Cardiac muscle cell (in vitro differentiated cells and primary cell): ENCODE measurements around the gene MAGT1. TPM values are rescaled to one million over a fixed set of nuclear protein-coding genes. Genes with fewer than 3 reads are reported as not detected.
A peak's percentile ranks its signal among the peaks of the same experiment; 100 is the strongest.

ENCODE experiments used
- DNase-seq, 2 donors: peaks; one replicate each; pipeline versions ENCODE4 v3.0.0 to v3.0.0-alpha.2; 2010 to 2017; ENCODE audit warnings: low read depth in 1 of 2, low spot score in 1 of 2
- H3K27ac ChIP-seq: fragments of 200-600 bp; sonication (generic); 2 replicates; pipeline ENCODE4 v1.5.1; 2016
- H3K27me3 ChIP-seq: fragments of 200-600 bp; sonication (generic); 2 replicates; pipeline ENCODE4 v1.6.0; 2016; ENCODE audit warnings: control low read depth
- H3K36me3 ChIP-seq: fragments of 200-600 bp; sonication (generic); 2 replicates; pipeline ENCODE4 v1.5.1; 2016; ENCODE audit warnings: control low read depth
- H3K4me1 ChIP-seq: fragments of 200-600 bp; sonication (generic); 2 replicates; pipeline ENCODE4 v1.8.1; 2017; ENCODE audit warnings: low read depth, mild to moderate bottlenecking, mixed run types
- H3K4me3 ChIP-seq: fragments of 200-600 bp; sonication (generic); 2 replicates; pipeline ENCODE4 v1.5.1; 2016; ENCODE audit warnings: mild to moderate bottlenecking
- H3K9me3 ChIP-seq: fragments of 200-600 bp; sonication (generic); 2 replicates; pipeline ENCODE4 v1.5.1; 2017; ENCODE audit warnings: low read depth, mild to moderate bottlenecking, control low read depth
- polyA plus RNA-seq: library from polyadenylated mRNA; unstranded; fragments of >200 nt; fragmentation: Nextera tagmentation; extraction: Ambion mirVana; gene quantifications from 2 replicates; pipeline ENCODE4 v1.2.1, GENCODE V29; 2016
- total RNA-seq: library from RNA; depleted of rRNA; stranded (reverse); fragments of >200 nt; gene quantifications from 2 replicates; pipeline ENCODE4 v1.2.3, GENCODE V29; 2016
- TF ChIP-seq, protein P1 (sequence below): IDR thresholded peaks from 2 replicates; pipeline ENCODE4 v1.5.1; 2012; ENCODE audit warnings: low read depth, mild to moderate bottlenecking, low read length

Gene MAGT1
- total and polyA plus RNA-seq, 2 experiments from 2014 or later = 39.1 to 53.6 TPM

DNA sequence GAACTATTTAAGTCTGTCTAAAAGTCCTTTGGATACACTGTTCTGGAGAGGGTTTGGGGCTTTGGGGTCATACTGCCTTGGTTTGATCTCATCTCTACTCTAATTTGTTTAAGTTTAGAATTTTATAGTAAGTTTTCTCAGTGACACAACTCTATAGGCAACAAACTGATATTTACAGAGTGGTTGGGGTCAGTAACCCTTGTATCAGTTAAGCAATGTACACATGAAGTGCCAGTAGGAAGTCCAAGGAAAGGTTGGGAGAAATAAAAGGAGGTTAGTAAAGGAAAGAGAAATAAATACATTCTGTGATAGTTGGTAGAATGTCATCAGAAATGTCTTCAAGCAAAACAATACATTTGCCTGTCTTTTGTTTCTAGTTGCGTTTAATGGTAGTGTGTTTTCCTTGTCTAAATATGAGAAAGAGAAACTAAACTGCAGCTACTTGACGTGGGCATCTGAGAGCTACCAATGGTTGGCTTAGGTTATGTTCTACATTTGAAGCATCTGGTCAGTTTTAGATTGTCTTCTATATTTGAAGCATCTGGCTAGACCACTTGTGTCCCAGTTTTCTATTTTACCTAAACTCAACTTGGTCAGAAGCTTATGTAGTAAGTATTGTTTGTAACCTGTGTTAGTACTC, 22.2 kb upstream of the MAGT1 start:
- Histone ChIP-seq H3K4me3 (no peak overlapping the region), H3K27me3 (no peaks in the 10 kb centered on the region), H3K27ac (no peak overlapping the region), H3K36me3 (no peaks in the 10 kb centered on the region), H3K4me1 (no peaks in the 10 kb centered on the region), H3K9me3 (no peaks in the 10 kb centered on the region)
- DNase-seq = no peak
- TF ChIP-seq, protein P1, sequence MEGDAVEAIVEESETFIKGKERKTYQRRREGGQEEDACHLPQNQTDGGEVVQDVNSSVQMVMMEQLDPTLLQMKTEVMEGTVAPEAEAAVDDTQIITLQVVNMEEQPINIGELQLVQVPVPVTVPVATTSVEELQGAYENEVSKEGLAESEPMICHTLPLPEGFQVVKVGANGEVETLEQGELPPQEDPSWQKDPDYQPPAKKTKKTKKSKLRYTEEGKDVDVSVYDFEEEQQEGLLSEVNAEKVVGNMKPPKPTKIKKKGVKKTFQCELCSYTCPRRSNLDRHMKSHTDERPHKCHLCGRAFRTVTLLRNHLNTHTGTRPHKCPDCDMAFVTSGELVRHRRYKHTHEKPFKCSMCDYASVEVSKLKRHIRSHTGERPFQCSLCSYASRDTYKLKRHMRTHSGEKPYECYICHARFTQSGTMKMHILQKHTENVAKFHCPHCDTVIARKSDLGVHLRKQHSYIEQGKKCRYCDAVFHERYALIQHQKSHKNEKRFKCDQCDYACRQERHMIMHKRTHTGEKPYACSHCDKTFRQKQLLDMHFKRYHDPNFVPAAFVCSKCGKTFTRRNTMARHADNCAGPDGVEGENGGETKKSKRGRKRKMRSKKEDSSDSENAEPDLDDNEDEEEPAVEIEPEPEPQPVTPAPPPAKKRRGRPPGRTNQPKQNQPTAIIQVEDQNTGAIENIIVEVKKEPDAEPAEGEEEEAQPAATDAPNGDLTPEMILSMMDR = no peak

DNA sequence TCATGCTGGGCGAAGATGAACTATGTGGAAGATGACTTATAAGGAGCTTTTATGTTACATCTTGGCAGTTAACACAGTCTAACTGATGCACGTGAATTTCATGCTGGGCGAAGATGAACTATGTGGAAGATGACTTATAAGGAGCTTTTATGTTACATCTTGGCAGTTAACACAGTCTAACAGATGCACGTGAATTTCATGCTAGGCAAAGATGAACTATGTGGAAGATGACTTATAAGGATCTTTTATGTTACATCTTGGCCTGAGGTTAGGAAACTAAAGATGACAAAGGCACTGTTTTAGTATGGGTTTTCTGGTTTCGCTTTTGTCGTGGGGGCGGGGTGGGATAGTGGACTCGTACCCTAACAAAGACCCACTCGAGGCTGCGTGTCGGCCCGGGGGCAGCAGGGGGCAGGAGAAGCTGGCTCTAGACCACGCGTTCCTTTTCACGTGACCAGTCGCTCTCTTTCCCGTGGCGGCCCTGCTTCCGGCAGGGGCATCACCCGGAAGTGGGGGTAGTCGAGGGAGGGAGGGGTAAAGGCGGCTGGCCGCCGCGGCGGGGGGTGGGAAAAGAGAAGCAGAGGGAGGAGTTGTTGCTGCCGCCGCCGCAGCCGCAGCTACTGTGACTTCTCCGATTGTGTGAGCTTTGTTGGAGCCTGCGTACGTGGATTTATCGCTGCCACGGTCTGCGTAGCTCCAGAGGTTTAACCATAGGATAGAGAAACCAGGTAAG, 15.0 kb upstream of the MAGT1 start, which contains the start of gene ATP7A:
Gene ATP7A (plus strand): TSS at position 586 of the 733 bp plus-strand sequence. CDS start 60,949 bp downstream, outside the sequence.
- peak within 1 kb of the TSS; percentile 56 for H3K27ac ChIP-seq
- H3K27me3 ChIP-seq = no peaks in the 10 kb centered on the region
- H3K9me3 ChIP-seq = no peaks in the 10 kb centered on the region
- no peaks in the 10 kb centered on the region for H3K4me1 ChIP-seq
- peak within 1 kb of the TSS; percentile 29 for H3K4me3 ChIP-seq
- TF ChIP-seq, protein P1 = peak; percentile 59
- peak; percentile 83 to 94 for DNase-seq
- no peaks in the 10 kb centered on the region for H3K36me3 ChIP-seq

DNA sequence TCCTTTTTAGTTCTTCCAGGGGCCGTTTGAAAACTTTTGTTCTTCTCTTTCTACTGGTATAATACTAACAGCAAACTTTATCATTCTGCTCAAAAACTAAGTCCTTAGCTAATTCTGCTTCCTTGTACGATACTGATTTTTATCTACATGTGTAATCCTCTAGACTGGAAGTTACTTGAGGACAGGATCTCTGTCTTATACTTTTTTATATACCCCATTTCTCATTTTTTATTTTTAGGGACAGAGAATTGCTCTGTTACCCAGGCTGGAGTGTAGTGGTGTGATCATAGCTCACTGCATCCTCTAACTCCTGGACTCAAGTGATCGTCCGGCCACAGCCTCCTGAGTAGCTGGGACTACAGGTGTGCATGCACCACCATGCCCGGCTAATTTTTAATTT, 6.3 kb upstream of the MAGT1 start:
- no peaks in the 10 kb centered on the region for H3K27me3 ChIP-seq
- H3K27ac ChIP-seq = no peak overlapping the region
- no peak for DNase-seq
- H3K4me3 ChIP-seq = peak overlapping the region; percentile 58
- H3K9me3 ChIP-seq = no peaks in the 10 kb centered on the region
- peaks cover 8% of the 10 kb centered on the region for H3K36me3 ChIP-seq
- TF ChIP-seq, protein P1 = no peak
- H3K4me1 ChIP-seq = no peaks in the 10 kb centered on the region

DNA sequence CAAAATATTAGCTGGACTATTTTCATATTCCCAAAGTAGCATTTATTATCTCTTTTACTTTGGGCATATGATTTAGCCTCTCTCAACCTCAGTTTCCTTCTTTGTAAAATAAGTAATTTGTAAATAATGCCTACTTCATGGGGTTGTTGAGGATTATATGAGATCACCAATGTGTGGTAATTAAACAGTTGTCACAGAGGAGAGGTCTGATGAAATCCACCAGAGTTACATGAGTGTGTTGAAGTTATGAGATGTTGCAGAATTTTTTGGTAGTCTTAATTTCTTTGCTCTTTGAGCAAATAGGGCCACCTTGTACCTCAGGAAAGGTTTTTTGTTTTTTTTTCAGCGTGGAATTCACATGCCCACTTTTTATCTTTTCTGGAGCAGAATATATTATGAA, 5.5 kb upstream of the MAGT1 start:
- Histone ChIP-seq H3K36me3 (peaks cover 8% of the 10 kb centered on the region), H3K4me3 (peak overlapping the region; percentile 58), H3K4me1 (no peaks in the 10 kb centered on the region), H3K27me3 (no peaks in the 10 kb centered on the region), H3K27ac (peak overlapping the region; percentile 91), H3K9me3 (no peaks in the 10 kb centered on the region)
- peak in 1 of 2 donors; percentile 28 for DNase-seq
- TF ChIP-seq, protein P1 = no peak

DNA sequence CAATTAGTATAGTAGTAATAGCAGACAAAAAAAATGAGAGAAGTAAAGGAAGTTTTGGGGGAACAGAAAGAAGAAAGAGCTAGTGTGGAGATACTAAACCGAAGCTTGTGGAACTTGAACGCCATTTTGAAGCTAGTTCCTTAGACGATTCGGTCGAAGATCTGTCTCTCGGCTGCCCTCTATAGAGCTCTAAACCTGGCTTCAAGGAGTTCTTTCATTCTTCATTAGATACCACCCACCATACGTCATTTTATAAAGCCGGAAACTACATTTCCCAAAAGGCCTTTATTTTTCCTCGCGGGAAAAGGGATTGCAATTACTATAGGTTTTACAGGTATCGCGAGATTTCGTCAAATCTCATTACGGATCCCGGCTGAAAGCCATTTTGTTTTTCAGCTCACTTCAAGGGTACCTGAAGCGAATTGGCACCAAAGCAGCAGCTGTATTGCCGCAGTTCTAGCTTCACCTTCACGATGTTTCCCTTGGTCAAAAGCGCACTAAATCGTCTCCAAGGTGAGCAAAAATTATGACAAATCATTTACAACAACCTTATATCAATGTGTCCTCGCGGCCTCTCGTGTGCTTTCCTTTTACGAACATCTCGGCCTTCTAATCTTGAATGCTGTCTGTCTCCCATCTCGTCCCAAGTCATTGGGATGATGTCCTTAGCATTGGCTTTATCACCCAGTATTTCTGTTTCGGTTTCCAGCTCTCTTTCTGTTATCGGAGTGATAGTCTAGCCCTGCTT, 4.0 kb upstream of the MAGT1 start, which contains the start of gene COX7B:
Gene COX7B (plus strand): TSS at position 388 of the 748 bp plus-strand sequence. CDS start 86 bp downstream, at position 474.
- Histone ChIP-seq H3K36me3 (peaks cover 8% of the 10 kb centered on the region), H3K4me3 (peak within 1 kb of the TSS; percentile 58), H3K4me1 (no peaks in the 10 kb centered on the region), H3K9me3 (no peaks in the 10 kb centered on the region), H3K27ac (peak within 1 kb of the TSS; percentile 91), H3K27me3 (no peaks in the 10 kb centered on the region)
- TF ChIP-seq, protein P1 = peak; percentile 49
- peak; percentile 93 to 96 for DNase-seq
